ENCODE measurements around the gene ADGRE3. TPM values are rescaled to one million over a fixed set of nuclear protein-coding genes. Genes with fewer than 3 reads are reported as not detected.

Gene ADGRE3
- total RNA-seq, 1 donor from 2014 or later = not detected

- Histone ChIP-seq H3K36me3 (ENCODE audit: control insufficient read depth, insufficient read depth, low read length) (no peaks in the 10 kb centered on the region), H3K4me3 (ENCODE audit: low read depth, low read length) (no peak overlapping the region), H3K27me3 (ENCODE audit: control insufficient read depth, insufficient read depth, low read length) (no peaks in the 10 kb centered on the region)
- no peak for DNase-seq (ENCODE audit: low read depth)
- TF ChIP-seq CTCF (IDR thresholded peaks at IDR 0.05; ENCODE audit: insufficient read depth, low read length, poor library complexity, severe bottlenecking) = no peak
These were observed 29.2 kb upstream of the ADGRE3 start for GRCh38 chr19:14703833-14704232.

- Histone ChIP-seq H3K27me3 (ENCODE audit: control insufficient read depth, insufficient read depth, low read length) (no peaks in the 10 kb centered on the region), H3K4me3 (ENCODE audit: low read depth, low read length) (no peak overlapping the region), H3K36me3 (ENCODE audit: control insufficient read depth, insufficient read depth, low read length) (no peaks in the 10 kb centered on the region)
- no peak for DNase-seq (ENCODE audit: low read depth)
- no peak for TF ChIP-seq CTCF (IDR thresholded peaks at IDR 0.05; ENCODE audit: insufficient read depth, low read length, poor library complexity, severe bottlenecking)
These were observed 26.2 kb upstream of the ADGRE3 start for GRCh38 chr19:14700711-14701375.

DNA sequence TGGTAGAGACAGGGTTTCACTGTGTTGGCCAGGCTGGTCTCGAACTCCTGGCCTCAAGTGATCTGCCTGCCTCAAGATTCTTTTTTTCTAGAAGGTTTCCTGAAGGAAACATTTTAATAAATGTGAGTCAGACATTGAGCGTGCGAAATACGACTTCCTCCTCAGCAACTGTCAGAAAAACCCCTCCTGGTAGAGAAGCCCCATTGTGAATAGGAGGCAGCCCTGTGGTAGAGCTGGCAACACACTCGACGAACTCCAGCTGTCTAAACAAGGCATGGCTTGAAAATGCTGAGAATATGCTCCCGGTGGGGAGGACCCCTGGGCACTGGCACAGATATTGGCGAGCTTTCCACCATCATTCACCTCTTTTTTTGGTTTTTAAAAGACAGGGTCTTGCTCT lies 25.0 kb upstream of the ADGRE3 start:
- no peak for TF ChIP-seq CTCF (IDR thresholded peaks at IDR 0.05; ENCODE audit: insufficient read depth, low read length, poor library complexity, severe bottlenecking)
- no peak for DNase-seq (ENCODE audit: low read depth)
- H3K27me3 ChIP-seq (ENCODE audit: control insufficient read depth, insufficient read depth, low read length) = no peaks in the 10 kb centered on the region
- H3K4me3 ChIP-seq (ENCODE audit: low read depth, low read length) = no peak overlapping the region
- H3K36me3 ChIP-seq (ENCODE audit: control insufficient read depth, insufficient read depth, low read length) = no peaks in the 10 kb centered on the region

- no peak overlapping the region for H3K4me3 ChIP-seq (ENCODE audit: low read depth, low read length)
- H3K27me3 ChIP-seq (ENCODE audit: control insufficient read depth, insufficient read depth, low read length) = no peaks in the 10 kb centered on the region
- TF ChIP-seq CTCF (IDR thresholded peaks at IDR 0.05; ENCODE audit: insufficient read depth, low read length, poor library complexity, severe bottlenecking) = no peak
- no peaks in the 10 kb centered on the region for H3K36me3 ChIP-seq (ENCODE audit: control insufficient read depth, insufficient read depth, low read length)
- no peak for DNase-seq (ENCODE audit: low read depth)
These were observed 20.8 kb upstream of the ADGRE3 start for GRCh38 chr19:14695471-14695870.

GRCh38 chr19:14694641-14695266 lies 20.1 kb upstream of the ADGRE3 start:
- no peaks in the 10 kb centered on the region for H3K27me3 ChIP-seq (ENCODE audit: control insufficient read depth, insufficient read depth, low read length)
- no peaks in the 10 kb centered on the region for H3K36me3 ChIP-seq (ENCODE audit: control insufficient read depth, insufficient read depth, low read length)
- no peak for DNase-seq (ENCODE audit: low read depth)
- H3K4me3 ChIP-seq (ENCODE audit: low read depth, low read length) = no peak overlapping the region
- no peak for TF ChIP-seq CTCF (IDR thresholded peaks at IDR 0.05; ENCODE audit: insufficient read depth, low read length, poor library complexity, severe bottlenecking)

Measured in kidney epithelial cell (primary cell).